Natural killer cell treated with Interleukin-12 subunit alpha and Interleukin-12 subunit beta and Interleukin-15 and Interleukin-18, amount 100 ng/mL, for 72 hours (primary cell): ENCODE measurements around the gene TAL2. TPM values are rescaled to one million over a fixed set of nuclear protein-coding genes. Genes with fewer than 3 reads are reported as not detected.
"Not testable (repeated sequence)": the region's sequence is repeated elsewhere in the genome, so short reads cannot be mapped to it uniquely, and the experiment has no call there.

Source experiments
- ATAC-seq, 2 donors: fragments of 150-1000 bp; cut with Tn5 transposase in 1 of 2; sonication (Bioruptor Pico), chemical (Tn5 transposase) in 1 of 2; 2 replicates each; pipeline ENCODE4 v1.10.0; 2021
- DNase-seq: peaks from one replicate; pipeline ENCODE4 v3.0.0; 2022; ENCODE audit warnings: low spot score
- H3K27ac Mint-ChIP-seq, 2 donors: 1 replicate in 1 of 2; 2 replicates in 1 of 2; pipeline ENCODE4 v1.8.0; 2022; ENCODE audit warnings: mixed read lengths in 2 of 2, mild to moderate bottlenecking in 1 of 2, moderate library complexity in 1 of 2
- H3K27me3 Mint-ChIP-seq, 2 donors: 1 replicate in 1 of 2; 2 replicates in 1 of 2; pipeline ENCODE4 v1.8.0; 2022; ENCODE audit warnings: mixed read lengths in 2 of 2
- H3K36me3 Mint-ChIP-seq: one replicate; pipeline ENCODE4 v1.8.0; 2022; ENCODE audit warnings: mixed read lengths
- H3K4me1 Mint-ChIP-seq, 2 donors: 1 replicate in 1 of 2; 2 replicates in 1 of 2; pipeline ENCODE4 v1.8.0; 2022; ENCODE audit warnings: low read depth in 2 of 2, mixed read lengths in 2 of 2, mild to moderate bottlenecking in 1 of 2
- H3K4me3 Mint-ChIP-seq: one replicate; pipeline ENCODE4 v1.8.0; 2022; ENCODE audit warnings: mixed read lengths
- H3K9me3 Mint-ChIP-seq: 2 replicates; pipeline ENCODE4 v1.8.0; 2022; ENCODE audit warnings: mixed read lengths
- total RNA-seq, 2 donors: library from RNA; stranded (reverse); gene quantifications; one replicate each; pipeline ENCODE4 v1.2.3, GENCODE V29; 2022

The TAL2 gene
- total RNA-seq, 2 donors from 2014 or later, result not detected

DNA sequence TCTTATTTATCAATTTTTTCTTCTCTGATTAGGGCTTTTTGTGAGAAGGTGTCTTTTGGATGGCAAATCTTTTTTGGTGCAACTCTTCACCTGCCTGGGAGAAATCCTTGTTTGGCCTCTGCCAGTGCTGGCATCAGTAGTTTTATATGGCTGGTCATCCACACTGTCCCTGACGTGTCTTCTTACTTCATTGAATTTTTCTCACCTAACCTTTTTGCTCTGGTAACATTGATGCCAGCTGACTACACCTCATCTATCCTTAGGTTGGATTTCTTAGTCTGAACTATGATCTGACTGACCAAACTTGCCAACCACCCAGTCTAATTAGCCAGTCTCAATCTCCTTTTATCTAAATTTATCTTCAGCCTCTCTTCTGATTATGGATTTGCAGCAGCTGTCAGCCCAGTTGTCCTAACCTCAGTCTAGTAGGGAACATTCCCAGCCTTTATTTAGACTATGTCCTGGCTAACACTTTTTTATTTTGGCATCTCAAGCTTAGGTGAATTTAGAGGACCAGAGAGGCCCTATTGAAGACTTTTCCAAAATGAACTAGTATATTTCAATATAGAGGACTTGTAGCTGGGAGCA, 21.5 kb downstream of the TAL2 start:
- no peak overlapping the region for H3K27ac Mint-ChIP-seq
- peaks cover 15 to 27% of the 10 kb centered on the region in 2 donors for H3K27me3 Mint-ChIP-seq
- H3K9me3 Mint-ChIP-seq, result no peaks in the 10 kb centered on the region
- no peak for DNase-seq
- H3K4me3 Mint-ChIP-seq, result no peak overlapping the region
- ATAC-seq, result no peak
- H3K36me3 Mint-ChIP-seq, result no peaks in the 10 kb centered on the region
- no peaks in the 10 kb centered on the region for H3K4me1 Mint-ChIP-seq

DNA sequence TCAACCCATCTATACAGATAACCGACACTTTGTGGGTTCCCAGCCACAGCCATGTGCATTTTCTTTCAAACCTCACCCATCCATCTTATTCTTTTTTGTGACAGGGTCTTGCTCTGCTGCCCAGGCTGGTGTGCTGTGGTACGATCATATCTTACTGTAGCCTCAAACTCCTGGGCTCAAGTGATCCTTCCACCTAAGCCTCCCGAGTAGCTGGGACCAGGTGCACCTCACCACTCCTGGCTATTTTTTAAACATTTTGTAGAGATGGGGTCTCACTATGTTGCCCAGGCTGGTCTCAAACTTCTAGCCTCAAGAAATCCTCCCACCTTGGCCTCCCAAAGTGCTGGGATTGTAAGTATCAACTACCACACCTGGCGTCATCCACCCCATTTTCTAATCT, 24.7 kb downstream of the TAL2 start:
- H3K36me3 Mint-ChIP-seq, result no peaks in the 10 kb centered on the region
- no peak overlapping the region for H3K27ac Mint-ChIP-seq
- no peak overlapping the region for H3K4me3 Mint-ChIP-seq
- H3K27me3 Mint-ChIP-seq, result peaks cover 22 to 45% of the 10 kb centered on the region in 2 donors
- DNase-seq, result no peak
- no peaks in the 10 kb centered on the region for H3K9me3 Mint-ChIP-seq
- no peaks in the 10 kb centered on the region for H3K4me1 Mint-ChIP-seq
- no peak for ATAC-seq

DNA sequence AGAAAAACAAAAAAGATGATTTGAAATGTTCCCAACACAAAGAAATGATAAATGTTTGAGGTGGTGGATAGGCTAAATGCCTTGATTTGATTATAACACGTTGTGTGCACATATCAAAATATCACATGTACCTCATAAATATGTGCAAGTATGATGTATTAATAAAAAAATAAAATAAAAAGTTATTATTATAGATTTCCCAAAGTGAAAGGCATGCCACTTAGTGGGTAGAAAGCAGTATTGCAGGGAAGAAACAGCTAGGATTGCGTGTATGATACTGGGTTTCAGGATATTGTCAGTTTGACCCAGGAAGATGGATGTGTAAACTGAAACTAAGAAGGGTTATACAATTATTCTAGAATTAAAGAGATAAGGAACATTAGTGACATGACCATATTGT, 28.5 kb downstream of the TAL2 start:
- H3K9me3 Mint-ChIP-seq, result no peaks in the 10 kb centered on the region

DNA sequence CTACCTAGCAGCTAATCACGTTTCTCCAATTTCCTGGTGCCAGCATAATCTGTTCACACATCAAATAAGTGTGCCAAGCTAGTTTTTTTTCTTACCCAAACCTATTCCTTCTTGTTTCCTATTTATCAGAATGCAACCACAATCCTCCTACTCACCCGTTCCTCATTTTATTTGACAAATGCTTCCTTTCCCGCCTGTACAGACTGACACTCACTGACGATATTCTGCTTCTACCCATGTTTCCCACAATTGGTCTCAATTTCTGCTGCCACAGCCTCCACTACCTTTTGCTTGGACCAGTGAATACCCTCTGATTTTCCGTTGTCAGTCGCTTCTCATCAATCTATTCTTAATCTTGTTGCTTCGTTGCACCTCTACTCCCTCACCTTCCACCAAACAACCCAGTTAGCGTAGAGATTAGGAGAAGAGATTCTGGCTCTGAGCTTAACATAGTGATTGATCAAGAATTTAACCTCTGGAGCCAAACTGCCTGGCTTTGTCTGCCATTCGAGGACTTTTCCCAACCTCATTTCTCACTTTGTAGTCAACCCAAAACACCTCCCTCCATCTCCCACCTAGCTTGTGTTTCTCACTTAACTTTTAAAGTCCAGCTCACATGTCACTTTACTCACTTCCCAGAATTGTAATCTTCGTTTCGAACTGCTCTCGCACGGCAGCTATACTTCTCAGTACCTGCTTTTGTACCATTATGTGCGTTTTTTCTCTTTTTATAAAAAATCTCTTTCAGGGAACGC, 31.4 kb downstream of the TAL2 start:
- Mint-ChIP-seq H3K36me3 (no peaks in the 10 kb centered on the region), H3K4me1 (peaks cover 16 to 19% of the 10 kb centered on the region in 2 donors), H3K27ac (peak overlapping the region in 1 of 2 donors; percentile 34), H3K9me3 (no peaks in the 10 kb centered on the region), H3K27me3 (peaks cover 16 to 30% of the 10 kb centered on the region in 2 donors), H3K4me3 (peak overlapping the region; percentile 87)
- DNase-seq (no peak), ATAC-seq (no peak)

More for the DNA sequence above, 28.5 kb downstream of the TAL2 start:
- DNase-seq (no peak), ATAC-seq (no peak)
- Mint-ChIP-seq H3K27me3 (peaks cover 27 to 52% of the 10 kb centered on the region in 2 donors), H3K27ac (no peak overlapping the region), H3K4me1 (peaks cover 13 to 18% of the 10 kb centered on the region in 2 donors), H3K36me3 (no peaks in the 10 kb centered on the region), H3K4me3 (no peak overlapping the region)

DNA sequence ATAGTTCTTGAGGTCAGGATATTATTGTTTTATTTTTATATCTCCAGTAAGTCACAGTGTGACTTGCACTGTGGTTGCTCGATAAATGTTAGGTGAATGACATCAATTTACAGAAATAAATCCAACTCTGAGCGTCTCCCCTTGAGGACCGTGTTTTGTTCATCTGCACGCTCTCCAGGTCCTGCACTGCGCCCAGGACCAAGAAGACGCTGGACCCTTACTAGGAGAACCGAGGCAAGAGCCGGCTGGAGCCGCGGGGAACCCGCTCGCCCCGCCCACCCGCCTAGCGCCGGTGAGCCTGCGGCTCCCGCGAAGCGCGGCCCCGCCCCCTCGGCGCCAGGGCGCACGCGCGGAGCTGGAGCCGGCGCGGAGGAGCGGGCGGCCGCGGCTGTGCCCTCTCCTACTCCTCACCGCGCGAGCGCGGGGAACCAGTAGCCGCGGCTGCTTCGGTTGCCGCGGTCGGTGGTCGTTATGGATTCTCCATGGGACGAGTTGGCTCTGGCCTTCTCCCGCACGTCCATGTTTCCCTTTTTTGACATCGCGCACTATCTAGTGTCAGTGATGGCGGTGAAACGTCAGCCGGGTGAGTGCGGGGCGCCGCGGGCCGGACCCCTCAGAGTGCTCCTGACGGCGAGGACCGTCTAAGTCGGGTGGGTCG, 32.1 kb downstream of the TAL2 start, which contains the start of gene TMEM38B:
Gene TMEM38B, plus strand, starts transcription at position 352 of the 658 bp plus-strand sequence. Its CDS starts 120 bp downstream, at position 472.
- peak within 1 kb of the TSS; percentile 87 for H3K4me3 Mint-ChIP-seq
- peak within 1 kb of the TSS; percentile 24 to 34 for H3K27ac Mint-ChIP-seq
- H3K9me3 Mint-ChIP-seq, result no peaks in the 10 kb centered on the region
- H3K27me3 Mint-ChIP-seq, result peaks cover 18 to 29% of the 10 kb centered on the region in 2 donors
- ATAC-seq (peak; percentile 94 to 95), DNase-seq (peak; percentile 87)
- H3K4me1 Mint-ChIP-seq, result peaks cover 16 to 19% of the 10 kb centered on the region in 2 donors
- H3K36me3 Mint-ChIP-seq, result no peaks in the 10 kb centered on the region

DNA sequence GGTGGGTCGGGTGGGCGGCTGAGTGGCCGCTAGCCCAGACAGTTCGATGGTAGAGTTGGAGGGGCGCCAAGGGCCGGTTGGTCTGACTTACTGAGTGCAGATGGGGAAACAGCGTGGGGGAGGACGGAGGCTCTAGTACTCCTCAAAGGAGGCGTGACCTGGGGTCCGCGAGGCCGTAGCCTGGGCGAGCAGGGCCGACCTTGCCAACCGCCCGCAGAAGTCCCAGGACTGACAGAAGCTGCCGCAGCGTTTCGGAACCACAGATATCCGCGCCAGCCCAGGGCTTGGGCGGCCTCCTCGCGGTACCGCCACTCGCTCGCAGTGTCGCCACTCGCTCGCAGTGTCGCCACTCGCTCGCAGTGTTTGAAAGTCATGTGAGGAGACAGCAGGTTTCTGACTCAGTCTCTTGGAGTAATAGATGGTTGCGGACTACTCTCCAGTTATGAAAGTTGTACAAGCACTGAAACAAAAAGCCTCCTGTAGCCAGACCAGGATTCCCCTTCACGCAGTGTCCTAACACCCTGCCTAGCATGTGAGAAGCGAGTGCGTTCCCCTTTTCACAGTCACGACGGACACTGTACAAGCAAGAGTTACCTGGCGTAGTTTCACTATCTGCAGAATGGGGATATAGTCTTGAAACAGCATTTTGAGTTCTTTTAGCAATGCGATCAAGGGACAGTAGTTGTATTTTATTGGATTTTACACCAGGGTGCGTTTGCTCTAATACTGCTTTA, 32.8 kb downstream of the TAL2 start:
- Mint-ChIP-seq H3K4me1 (peaks cover 16 to 19% of the 10 kb centered on the region in 2 donors), H3K27ac (peak overlapping the region; percentile 23 to 24), H3K4me3 (peak overlapping the region; percentile 87), H3K36me3 (no peaks in the 10 kb centered on the region), H3K27me3 (peaks cover 15 to 22% of the 10 kb centered on the region in 2 donors), H3K9me3 (no peaks in the 10 kb centered on the region)
- peak; percentile 81 to 88 for ATAC-seq
- peak; percentile 69 for DNase-seq

DNA sequence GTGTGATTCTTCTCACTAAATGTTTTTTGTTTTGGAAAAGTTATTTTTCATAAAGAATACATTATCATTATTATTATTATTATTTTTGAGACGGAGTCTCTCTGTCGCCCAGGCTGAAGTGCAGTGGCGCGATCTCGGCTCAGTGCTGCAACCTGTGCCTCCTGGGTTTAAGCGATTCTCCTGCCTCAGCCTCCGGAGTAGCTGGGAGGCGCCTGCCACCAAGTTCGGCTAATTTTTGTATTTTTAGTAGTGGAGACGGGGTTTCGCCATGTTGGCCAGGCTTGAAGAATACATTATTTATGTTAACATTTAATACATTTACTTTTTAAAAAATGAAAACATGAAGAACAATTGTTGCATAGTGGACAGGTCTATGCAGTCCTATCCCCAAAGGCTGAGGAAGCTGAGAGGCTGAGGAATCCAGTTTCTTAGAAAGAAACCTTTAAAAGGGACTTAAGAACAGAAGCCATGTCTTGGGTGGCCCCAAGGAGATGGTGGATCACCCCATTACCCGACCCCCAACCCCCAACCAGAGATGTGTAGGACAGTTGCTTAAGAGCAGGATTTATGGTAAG, 34.0 kb downstream of the TAL2 start:
- Mint-ChIP-seq H3K4me1 (peaks cover 16 to 19% of the 10 kb centered on the region in 2 donors), H3K9me3 (no peaks in the 10 kb centered on the region), H3K27ac (no peak overlapping the region), H3K27me3 (peaks cover 9 to 11% of the 10 kb centered on the region in 2 donors), H3K4me3 (peak overlapping the region; percentile 87), H3K36me3 (no peaks in the 10 kb centered on the region)
- DNase-seq (no peak), ATAC-seq (no peak)

DNA sequence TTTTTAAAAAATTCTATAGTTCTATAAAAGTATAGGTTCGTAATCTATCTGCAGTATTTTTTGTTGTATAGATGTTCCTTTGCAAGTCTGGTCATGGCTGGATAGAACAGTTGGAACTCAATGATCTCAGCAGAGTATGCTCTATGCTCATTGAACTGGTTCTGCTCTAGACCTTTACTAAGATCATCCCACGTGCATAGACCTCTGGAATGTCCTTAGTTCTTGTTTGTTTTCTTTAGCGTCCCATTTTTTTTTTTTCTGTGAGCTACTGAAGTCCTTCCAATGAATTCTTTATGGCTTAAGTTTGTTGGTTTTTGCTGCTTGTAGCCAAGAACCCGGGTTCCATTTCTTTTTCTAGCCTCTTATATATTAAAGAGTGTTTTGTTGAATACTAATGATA, 35.6 kb downstream of the TAL2 start:
- Mint-ChIP-seq H3K27me3 (peaks cover 9 to 11% of the 10 kb centered on the region in 2 donors), H3K4me1 (peaks cover 16 to 19% of the 10 kb centered on the region in 2 donors), H3K36me3 (no peaks in the 10 kb centered on the region), H3K27ac (no peak overlapping the region), H3K4me3 (no peak overlapping the region), H3K9me3 (no peaks in the 10 kb centered on the region)
- DNase-seq (no peak), ATAC-seq (no peak)

DNA sequence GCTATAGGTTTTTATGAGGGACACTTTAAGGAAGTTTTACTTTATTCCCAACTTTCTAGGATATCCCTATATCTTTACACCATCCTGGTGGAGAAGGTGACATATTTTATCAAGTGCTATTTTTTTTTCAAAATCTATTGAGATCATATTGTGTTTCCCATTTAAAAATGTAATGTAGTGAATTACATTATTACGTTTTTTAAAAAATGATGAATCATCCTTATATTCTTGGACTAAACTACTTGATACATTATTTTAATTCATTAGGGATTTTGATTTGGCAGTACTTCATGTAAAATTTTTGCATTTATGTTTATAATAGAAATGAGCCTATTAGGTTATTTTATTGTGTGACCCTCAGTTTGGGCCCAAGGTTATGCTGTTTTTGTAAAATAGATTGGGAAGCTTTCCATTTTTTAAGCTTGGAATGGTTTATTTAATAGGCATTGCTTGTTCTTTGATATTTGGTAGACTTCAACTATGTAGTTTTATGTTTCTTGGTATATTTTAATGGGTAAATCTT, 36.2 kb downstream of the TAL2 start:
- Mint-ChIP-seq H3K27ac (no peak overlapping the region), H3K27me3 (peaks cover 8% of the 10 kb centered on the region in 2 donors), H3K4me1 (peaks cover 14 to 17% of the 10 kb centered on the region in 2 donors), H3K4me3 (no peak overlapping the region), H3K9me3 (no peaks in the 10 kb centered on the region), H3K36me3 (no peaks in the 10 kb centered on the region)
- DNase-seq (no peak), ATAC-seq (no peak)

DNA sequence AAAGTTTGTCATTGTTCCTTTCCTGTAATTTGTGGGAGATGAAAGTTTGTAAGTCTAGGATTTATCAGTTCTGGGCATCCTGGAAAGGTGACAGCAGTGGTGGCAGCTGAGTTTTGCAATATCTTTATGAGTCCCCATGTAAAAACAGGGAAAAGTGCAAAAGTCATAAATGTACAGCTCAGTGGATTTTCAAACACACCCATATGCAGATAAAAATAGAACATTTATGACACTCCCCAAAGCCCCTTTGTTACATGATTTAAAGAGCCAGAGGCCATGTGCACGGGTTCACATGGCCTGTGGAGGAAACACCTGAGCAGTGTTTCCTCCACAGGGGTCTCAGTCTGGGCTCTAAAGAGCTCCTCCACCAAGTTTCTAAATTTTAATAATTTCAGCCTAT, 38.4 kb downstream of the TAL2 start:
- Mint-ChIP-seq H3K36me3 (no peaks in the 10 kb centered on the region), H3K4me3 (no peak overlapping the region), H3K4me1 (peaks cover 1 to 2% of the 10 kb centered on the region in 2 donors), H3K27ac (no peak overlapping the region), H3K9me3 (no peaks in the 10 kb centered on the region), H3K27me3 (peaks cover 0 to 2% of the 10 kb centered on the region in 2 donors)
- DNase-seq, result no peak
- no peak for ATAC-seq

DNA sequence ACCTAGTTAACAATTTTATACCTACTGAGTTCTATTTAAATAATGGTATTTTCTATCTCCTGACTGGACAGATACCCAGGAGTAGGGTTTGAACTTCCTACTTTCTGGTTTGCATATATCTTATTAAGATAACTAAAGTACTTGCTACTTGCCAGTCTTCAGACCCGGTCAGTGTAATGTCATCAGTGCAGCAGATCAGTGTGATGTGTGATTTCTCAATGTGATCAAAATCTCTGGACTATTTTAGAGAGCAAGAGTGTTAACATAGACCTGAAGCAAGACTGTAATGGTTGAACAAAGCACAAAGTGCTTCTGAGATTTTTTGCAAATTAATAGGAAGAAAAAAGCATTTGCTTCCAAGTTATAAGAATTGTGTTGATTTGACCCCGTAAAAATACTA, 38.9 kb downstream of the TAL2 start:
- peaks cover 0 to 2% of the 10 kb centered on the region in 2 donors for H3K27me3 Mint-ChIP-seq
- H3K4me1 Mint-ChIP-seq, result peaks cover 0 to 2% of the 10 kb centered on the region in 2 donors
- no peak overlapping the region for H3K4me3 Mint-ChIP-seq
- DNase-seq (no peak), ATAC-seq (no peak)
- H3K27ac Mint-ChIP-seq, result no peak overlapping the region
- H3K9me3 Mint-ChIP-seq, result no peaks in the 10 kb centered on the region
- H3K36me3 Mint-ChIP-seq, result no peaks in the 10 kb centered on the region

DNA sequence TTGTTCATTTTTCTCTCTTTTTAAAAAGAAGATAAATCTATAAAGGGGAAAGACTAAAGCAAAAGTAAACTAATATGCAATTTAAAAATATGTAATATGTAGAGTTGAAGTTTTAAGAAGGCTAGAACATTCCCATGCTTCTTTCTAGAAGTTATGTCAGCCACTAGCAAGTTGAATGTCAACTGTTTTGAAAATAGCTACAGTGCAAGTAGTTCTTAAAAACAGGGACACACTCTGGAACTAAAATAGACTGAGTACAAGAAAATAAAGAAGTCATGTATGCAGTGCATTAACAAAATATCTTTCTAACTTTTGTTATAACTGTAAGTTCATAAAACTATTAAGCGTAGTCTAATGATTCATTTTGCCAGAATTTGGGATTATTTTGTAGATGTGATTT, 40.0 kb downstream of the TAL2 start:
- no peaks in the 10 kb centered on the region for H3K36me3 Mint-ChIP-seq
- no peak overlapping the region for H3K27ac Mint-ChIP-seq
- no peak overlapping the region for H3K4me3 Mint-ChIP-seq
- no peaks in the 10 kb centered on the region for H3K9me3 Mint-ChIP-seq
- peaks cover 0 to 2% of the 10 kb centered on the region in 2 donors for H3K27me3 Mint-ChIP-seq
- DNase-seq (no peak), ATAC-seq (no peak)
- H3K4me1 Mint-ChIP-seq, result peaks cover 0 to 2% of the 10 kb centered on the region in 2 donors

DNA sequence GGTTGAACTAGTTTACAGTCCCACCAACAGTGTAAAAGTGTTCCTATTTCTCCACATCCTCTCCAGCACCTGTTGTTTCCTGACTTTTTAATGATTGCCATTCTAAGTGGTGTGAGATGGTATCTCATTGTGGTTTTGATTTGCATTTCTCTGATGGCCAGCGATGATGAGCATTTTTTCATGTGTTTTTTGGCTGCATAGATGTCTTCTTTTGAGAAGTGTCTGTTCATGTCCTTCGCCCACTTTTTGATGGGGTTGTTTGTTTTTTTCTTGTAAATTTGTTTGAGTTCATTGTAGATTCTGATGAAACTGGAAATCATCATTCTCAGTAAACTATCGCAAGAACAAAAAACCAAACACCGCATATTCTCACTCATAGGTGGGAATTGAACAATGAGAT, 41.4 kb downstream of the TAL2 start:
- not testable (repeated sequence) for DNase-seq, ATAC-seq, H3K27ac Mint-ChIP-seq, H3K9me3 Mint-ChIP-seq, H3K27me3 Mint-ChIP-seq, H3K4me3 Mint-ChIP-seq, H3K4me1 Mint-ChIP-seq, H3K36me3 Mint-ChIP-seq
